HG03565 (cell line): Measurements from ENCODE around the gene GRM8.
A peak's percentile ranks its signal among the peaks of the same experiment; 100 is the strongest.

Source experiments
- ATAC-seq: cut with Tn5 transposase; IDR thresholded peaks from one replicate; pipeline ENCODE4 v1.9.1; 2021; ENCODE audit warnings: mild to moderate bottlenecking, moderate library complexity; ENCODE audit not compliant: unreplicated experiment

GRM8 gene

GRCh38 chr7:127151379-127151778 is 101.4 kb downstream of the GRM8 start:
- ATAC-seq, result no peak

GRCh38 chr7:127150543-127150942 is 102.2 kb downstream of the GRM8 start:
- no peak for ATAC-seq

- ATAC-seq, result peak; percentile 46
Measured at GRCh38 chr7:127146746-127147536, 105.8 kb downstream of the GRM8 start.

- ATAC-seq, result no peak
Measured at GRCh38 chr7:127137146-127137545, 115.6 kb downstream of the GRM8 start.

- no peak for ATAC-seq
Measured at GRCh38 chr7:127135871-127136485, 116.8 kb downstream of the GRM8 start.

- no peak for ATAC-seq
Measured at GRCh38 chr7:127123220-127123619, 129.5 kb downstream of the GRM8 start.

GRCh38 chr7:127119517-127119916 is 133.2 kb downstream of the GRM8 start:
- ATAC-seq, result no peak

- ATAC-seq, result peak; percentile 60
Measured at GRCh38 chr7:127114742-127115265, 137.9 kb downstream of the GRM8 start.

- ATAC-seq, result peak; percentile 85
Measured at GRCh38 chr7:127107601-127108007, 145.1 kb downstream of the GRM8 start.

- ATAC-seq, result no peak
Measured at GRCh38 chr7:127093340-127093739, 159.4 kb downstream of the GRM8 start.

GRCh38 chr7:127091620-127092019 is 161.1 kb downstream of the GRM8 start:
- ATAC-seq, result no peak

GRCh38 chr7:127089146-127089545 is 163.6 kb downstream of the GRM8 start:
- ATAC-seq, result no peak

GRCh38 chr7:127081539-127081938 is 171.2 kb downstream of the GRM8 start:
- no peak for ATAC-seq

- no peak for ATAC-seq
Measured at GRCh38 chr7:127080576-127080975, 172.2 kb downstream of the GRM8 start.

GRCh38 chr7:127066974-127067373 is 185.8 kb downstream of the GRM8 start:
- no peak for ATAC-seq

- no peak for ATAC-seq
Measured at GRCh38 chr7:127059475-127059874, 193.3 kb downstream of the GRM8 start.

- ATAC-seq, result no peak
Measured at GRCh38 chr7:127057918-127058317, 194.8 kb downstream of the GRM8 start.

- no peak for ATAC-seq
Measured at GRCh38 chr7:127056202-127056601, 196.5 kb downstream of the GRM8 start.

- ATAC-seq, result no peak
Measured at GRCh38 chr7:127047521-127047920, 205.2 kb downstream of the GRM8 start.

- no peak for ATAC-seq
Measured at GRCh38 chr7:127041689-127042452, 210.9 kb downstream of the GRM8 start.

- ATAC-seq, result no peak
Measured at GRCh38 chr7:127040042-127040441, 212.7 kb downstream of the GRM8 start.
